ENCODE results near the gene BAG3.

GRCh38 chr10:119644994-119645393 lies 6.2 kb upstream of the BAG3 start:
- TF ChIP-seq CTCF (IDR thresholded peaks at IDR 0.05 in 8 of 11, conservative IDR thresholded peaks at IDR 0.05 in 3 of 11) (no peak), POLR2AphosphoS5 (IDR thresholded peaks at IDR 0.05) (no peak), POLR2A (IDR thresholded peaks at IDR 0.05) (no peak)
